GM04504 (cell line): ENCODE measurements around the gene ZNF648.
"Not testable (repeated sequence)": the region's sequence is repeated elsewhere in the genome, so short reads cannot be mapped to it uniquely, and the experiment has no call there.

Experiments
- DNase-seq: peaks from one replicate; pipeline ENCODE4 v3.0.0-alpha.2; 2012; ENCODE audit warnings: low read depth

Gene ZNF648

GRCh38 chr1:182071924-182072323 is 10.4 kb upstream of the ZNF648 start:
- DNase-seq, result no peak

- DNase-seq, result no peak
Observed at GRCh38 chr1:182069028-182069466, 7.5 kb upstream of the ZNF648 start.

GRCh38 chr1:182066934-182067333 is 5.4 kb upstream of the ZNF648 start:
- DNase-seq, result no peak

GRCh38 chr1:182065126-182065845 is 3.8 kb upstream of the ZNF648 start:
- no peak for DNase-seq

GRCh38 chr1:182064611-182065010 is 3.1 kb upstream of the ZNF648 start:
- DNase-seq, result no peak

GRCh38 chr1:182062223-182062622 is 711 bp upstream of the ZNF648 start:
- no peak for DNase-seq

- DNase-seq, result no peak
Observed at GRCh38 chr1:182060877-182061276, 635 bp downstream of the ZNF648 start.

- no peak for DNase-seq
Observed at GRCh38 chr1:182059936-182060335, 1.6 kb downstream of the ZNF648 start.

GRCh38 chr1:182056601-182057366 is 4.7 kb downstream of the ZNF648 start:
- no peak for DNase-seq

- DNase-seq, result peak; percentile 7
Observed at GRCh38 chr1:182054698-182055326, 6.7 kb downstream of the ZNF648 start.

- DNase-seq, result no peak
Observed at GRCh38 chr1:182052355-182052754, 9.2 kb downstream of the ZNF648 start.

- DNase-seq, result no peak
Observed at GRCh38 chr1:182051938-182052337, 9.6 kb downstream of the ZNF648 start.

GRCh38 chr1:182050481-182051448 is 10.7 kb downstream of the ZNF648 start:
- DNase-seq, result no peak

GRCh38 chr1:182048562-182048961 is 12.9 kb downstream of the ZNF648 start:
- DNase-seq, result no peak

- no peak for DNase-seq
Observed at GRCh38 chr1:182046763-182047162, 14.7 kb downstream of the ZNF648 start.

GRCh38 chr1:182045481-182045880 is 16.0 kb downstream of the ZNF648 start:
- DNase-seq, result not testable (repeated sequence)

- DNase-seq, result no peak
Observed at GRCh38 chr1:182041615-182042014, 19.9 kb downstream of the ZNF648 start.

GRCh38 chr1:182038220-182038619 is 23.3 kb downstream of the ZNF648 start:
- no peak for DNase-seq

GRCh38 chr1:182035097-182035770 is 26.3 kb downstream of the ZNF648 start:
- no peak for DNase-seq

GRCh38 chr1:182032251-182032650 is 29.3 kb downstream of the ZNF648 start:
- no peak for DNase-seq
